Subcutaneous adipose tissue (tissue), 4 donors: ENCODE data around the gene TXNDC8. TPM values are rescaled to one million over a fixed set of nuclear protein-coding genes. Genes with fewer than 3 reads are reported as not detected.

Experiments used
- CTCF ChIP-seq: fragments of 450-650 bp; IDR thresholded peaks from one replicate; pipeline ENCODE4 v1.5.1; 2016; ENCODE audit warnings: low read depth, mild to moderate bottlenecking, control low read depth, antibody characterized with exemption, moderate library complexity
- total RNA-seq, 4 donors: library from RNA; depleted of rRNA; stranded (reverse); fragments of >200 nt; gene quantifications; one replicate each; pipeline ENCODE4 v1.1.0, GENCODE V29; 2016

TXNDC8 gene
- total RNA-seq, 4 donors from 2014 or later: not detected

- TF ChIP-seq CTCF: no peak
These were observed 28.0 kb downstream of the TXNDC8 start for GRCh38 chr9:110309681-110310080.

- TF ChIP-seq CTCF: no peak
These were observed 29.0 kb downstream of the TXNDC8 start for GRCh38 chr9:110308633-110309038.

- no peak for TF ChIP-seq CTCF
These were observed 30.5 kb downstream of the TXNDC8 start for GRCh38 chr9:110307191-110307590.

GRCh38 chr9:110303133-110303532 lies 34.5 kb downstream of the TXNDC8 start:
- TF ChIP-seq CTCF: no peak

- no peak for TF ChIP-seq CTCF
These were observed 39.5 kb downstream of the TXNDC8 start for GRCh38 chr9:110298043-110298605.

DNA sequence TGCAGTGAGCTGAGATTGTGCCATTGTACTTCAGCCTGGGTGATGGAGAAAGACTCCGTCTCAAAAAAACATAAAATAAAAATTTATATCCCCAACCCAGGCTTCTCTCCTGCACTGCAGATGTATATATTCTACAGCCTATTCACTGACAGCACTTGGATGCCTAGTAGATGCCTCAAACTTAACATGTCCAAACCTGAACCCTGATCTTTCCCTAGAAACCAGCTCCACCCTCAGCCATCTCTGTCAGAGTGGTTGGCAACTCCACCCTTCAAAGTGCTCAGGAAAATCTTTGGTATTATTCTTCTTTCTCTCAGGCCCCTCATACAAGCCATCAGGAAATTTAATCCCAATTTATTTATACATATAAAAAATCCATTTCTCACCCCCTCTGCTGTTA lies 44.4 kb downstream of the TXNDC8 start:
- TF ChIP-seq CTCF: no peak

DNA sequence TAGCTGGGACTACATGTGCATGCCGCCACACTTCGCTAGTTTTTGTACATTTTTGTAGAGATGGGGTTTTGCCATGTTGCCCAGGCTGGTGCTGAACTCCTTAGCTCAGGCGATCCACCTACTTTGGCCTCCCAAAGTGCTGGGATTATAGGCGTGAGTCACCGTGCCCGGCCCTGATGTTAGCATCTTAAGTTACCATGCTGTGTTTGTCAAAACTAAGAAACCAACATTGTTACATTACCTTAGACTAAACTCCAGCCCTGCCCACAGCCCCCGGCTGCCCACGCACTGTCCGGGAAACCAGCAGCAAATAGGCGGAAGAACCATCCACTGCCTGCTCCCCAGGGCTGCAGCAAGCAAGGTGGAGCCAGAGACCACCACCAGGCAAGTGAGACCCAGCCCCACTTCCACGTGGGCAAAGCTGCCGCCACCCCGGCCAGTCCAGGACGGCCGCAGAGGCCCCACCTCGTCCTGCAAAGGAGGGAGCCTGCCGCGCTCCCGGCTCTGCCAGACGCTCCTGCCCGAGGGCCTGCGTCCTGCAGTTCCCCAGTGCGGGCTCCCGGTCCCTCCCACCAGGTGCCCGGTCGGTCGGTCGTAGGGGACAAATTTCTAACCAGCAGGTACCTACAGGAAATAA lies 45.6 kb downstream of the TXNDC8 start:
- TF ChIP-seq CTCF: no peak
